ENCODE measurements around the gene PACS1.
A peak's percentile ranks its signal among the peaks of the same experiment; 100 is the strongest.

The PACS1 gene

DNA sequence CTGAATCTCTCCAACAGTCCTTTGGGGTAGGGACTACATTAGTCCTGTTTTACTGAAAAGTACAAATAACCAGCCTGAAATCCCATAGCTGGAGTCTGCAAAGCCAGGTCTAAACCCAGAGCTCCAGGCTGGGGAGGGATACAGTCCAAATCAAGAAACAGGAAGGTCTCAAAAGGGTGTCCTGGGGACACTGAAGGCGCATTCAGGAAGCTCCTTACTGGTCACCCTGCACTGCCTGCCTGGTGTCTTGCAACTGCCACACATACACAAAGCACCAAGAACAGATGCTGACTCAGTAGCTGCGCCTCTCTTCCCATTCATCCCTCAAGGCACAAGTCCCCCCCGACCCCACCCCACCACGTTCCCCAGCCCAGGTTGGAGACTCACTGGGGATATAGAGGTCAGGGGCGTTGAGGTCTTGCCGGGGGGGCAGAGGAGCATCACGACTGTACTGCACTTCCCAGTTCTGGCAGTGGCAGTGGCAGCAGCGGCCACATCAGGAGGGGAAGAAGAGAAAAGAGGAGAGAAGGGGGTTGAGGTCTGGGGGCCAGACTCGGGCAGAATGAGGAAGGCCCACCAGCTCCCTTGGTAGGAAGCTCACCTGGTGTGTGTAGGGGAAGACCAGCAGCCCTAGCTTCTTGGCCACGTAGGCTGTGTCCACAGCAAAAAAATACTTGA, 217.3 kb downstream of the PACS1 start:
- peaks cover 45% of the 10 kb centered on the region for H3K4me1 Mint-ChIP-seq (ENCODE audit: low read depth)
- no peak for DNase-seq
- H3K27ac Mint-ChIP-seq, result peak overlapping the region; percentile 77

DNA sequence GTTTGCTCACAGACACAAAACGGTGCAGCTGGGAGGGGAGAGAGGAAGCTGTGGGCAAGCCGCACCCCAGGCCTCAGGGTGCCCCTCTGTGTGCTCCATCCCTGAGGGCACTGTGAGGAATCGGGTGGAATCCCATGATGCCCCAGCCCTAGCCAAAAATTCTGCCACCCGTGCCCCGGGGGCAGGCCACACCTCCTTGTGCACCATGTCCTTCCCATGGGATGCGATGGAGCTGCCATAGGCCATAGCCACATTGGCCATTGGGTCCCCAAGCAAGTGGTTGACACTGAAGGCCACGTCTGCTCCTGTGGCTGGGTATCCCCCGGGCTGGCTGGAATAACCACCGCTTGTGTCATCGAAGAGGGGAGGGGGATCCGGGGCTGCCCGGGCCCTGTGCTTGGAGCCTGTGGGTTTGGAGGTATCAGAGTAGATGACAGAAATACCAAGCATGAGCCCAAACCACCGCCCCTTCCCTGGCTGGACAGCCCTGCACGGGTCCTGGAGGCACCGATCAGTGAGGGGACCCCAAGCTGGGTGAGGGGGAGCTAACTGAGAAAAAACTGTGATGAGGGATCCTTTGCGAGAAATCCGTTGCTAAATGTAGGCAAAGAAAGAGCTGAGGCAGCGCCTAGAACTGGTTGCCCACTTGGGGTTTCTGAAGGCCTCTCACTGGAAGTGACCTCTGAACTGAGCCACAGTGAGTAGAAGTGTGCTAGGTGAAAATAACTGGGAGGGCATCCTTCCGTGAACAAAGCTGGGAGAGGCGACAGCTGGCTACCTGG, 218.0 kb downstream of the PACS1 start:
- no peaks in the 10 kb centered on the region for H3K9me3 Mint-ChIP-seq
- no peak for DNase-seq
- peak overlapping the region; percentile 92 for H3K27ac Mint-ChIP-seq
- H3K27me3 Mint-ChIP-seq, result peaks cover 16% of the 10 kb centered on the region
- H3K4me1 Mint-ChIP-seq (ENCODE audit: low read depth), result peaks cover 43% of the 10 kb centered on the region
- H3K36me3 Mint-ChIP-seq (ENCODE audit: low read depth), result peaks cover 36% of the 10 kb centered on the region
- H3K4me3 Mint-ChIP-seq, result peak overlapping the region; percentile 93

More for the DNA sequence above, 217.3 kb downstream of the PACS1 start:
- peak overlapping the region; percentile 93 for H3K4me3 Mint-ChIP-seq
- H3K9me3 Mint-ChIP-seq, result no peaks in the 10 kb centered on the region
- peaks cover 8% of the 10 kb centered on the region for H3K27me3 Mint-ChIP-seq
- H3K36me3 Mint-ChIP-seq (ENCODE audit: low read depth), result peaks cover 40% of the 10 kb centered on the region

GRCh38 chr11:66288671-66289547, 218.8 kb downstream of the PACS1 start, which contains the start of gene YIF1A:
TSS of gene YIF1A (minus strand) at chr11:66289143. CDS start at chr11:66288985, 158 bp downstream.
- Mint-ChIP-seq H3K27ac (peak within 1 kb of the TSS; percentile 95), H3K36me3 (ENCODE audit: low read depth) (peaks cover 33% of the 10 kb centered on the region), H3K4me1 (ENCODE audit: low read depth) (peaks cover 40% of the 10 kb centered on the region), H3K4me3 (peak within 1 kb of the TSS; percentile 93), H3K9me3 (no peaks in the 10 kb centered on the region), H3K27me3 (peaks cover 22% of the 10 kb centered on the region)
- DNase-seq, result peak; percentile 96

DNA sequence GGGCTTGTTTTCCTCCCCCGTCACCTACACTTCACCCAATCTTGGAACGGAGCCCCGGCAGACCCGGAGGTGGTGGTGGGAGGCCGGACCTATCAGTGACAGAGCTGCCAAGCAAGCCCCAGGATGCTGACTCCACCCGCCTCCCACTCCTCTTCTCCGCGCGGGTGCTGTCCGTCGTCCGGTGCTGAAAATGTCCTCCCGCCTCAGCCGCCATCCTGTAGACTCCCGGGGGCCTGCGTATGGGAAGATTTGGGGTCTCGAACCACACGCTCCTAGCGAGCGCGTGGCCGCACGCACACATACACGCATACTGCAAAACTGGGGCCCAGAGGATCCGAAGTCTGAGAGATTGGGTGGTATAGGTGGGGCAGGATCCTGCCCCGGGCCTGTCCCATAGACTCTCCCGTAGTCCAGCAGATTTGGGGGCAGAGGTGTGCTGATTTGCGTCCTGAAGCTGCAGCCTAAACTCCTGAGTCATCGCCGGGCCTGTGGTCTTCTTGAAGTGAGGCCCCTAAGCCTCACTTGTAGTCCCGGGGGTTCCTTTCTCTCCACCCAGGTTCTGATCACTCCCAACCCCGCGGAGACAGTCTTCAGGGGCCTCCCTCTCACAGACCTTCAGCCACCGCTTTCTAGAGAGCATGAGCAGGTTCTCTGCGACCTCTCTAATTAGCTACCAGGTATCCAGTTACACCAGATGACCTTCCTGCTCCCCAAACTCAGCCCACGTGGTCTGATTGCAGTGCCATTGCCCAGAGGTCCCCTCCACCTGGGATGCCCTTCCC, 219.7 kb downstream of the PACS1 start:
- DNase-seq, result no peak
- H3K27ac Mint-ChIP-seq, result peak overlapping the region; percentile 95
- peaks cover 25% of the 10 kb centered on the region for H3K36me3 Mint-ChIP-seq (ENCODE audit: low read depth)
- peaks cover 40% of the 10 kb centered on the region for H3K4me1 Mint-ChIP-seq (ENCODE audit: low read depth)
- peak overlapping the region; percentile 93 for H3K4me3 Mint-ChIP-seq
- H3K27me3 Mint-ChIP-seq, result peaks cover 22% of the 10 kb centered on the region
- no peaks in the 10 kb centered on the region for H3K9me3 Mint-ChIP-seq

GRCh38 chr11:66290330-66290621, 220.2 kb downstream of the PACS1 start:
- Mint-ChIP-seq H3K27ac (no peak overlapping the region), H3K36me3 (ENCODE audit: low read depth) (peaks cover 20% of the 10 kb centered on the region), H3K27me3 (peaks cover 22% of the 10 kb centered on the region), H3K4me1 (ENCODE audit: low read depth) (peaks cover 40% of the 10 kb centered on the region), H3K9me3 (no peaks in the 10 kb centered on the region), H3K4me3 (peak overlapping the region; percentile 93)
- DNase-seq, result no peak

DNA sequence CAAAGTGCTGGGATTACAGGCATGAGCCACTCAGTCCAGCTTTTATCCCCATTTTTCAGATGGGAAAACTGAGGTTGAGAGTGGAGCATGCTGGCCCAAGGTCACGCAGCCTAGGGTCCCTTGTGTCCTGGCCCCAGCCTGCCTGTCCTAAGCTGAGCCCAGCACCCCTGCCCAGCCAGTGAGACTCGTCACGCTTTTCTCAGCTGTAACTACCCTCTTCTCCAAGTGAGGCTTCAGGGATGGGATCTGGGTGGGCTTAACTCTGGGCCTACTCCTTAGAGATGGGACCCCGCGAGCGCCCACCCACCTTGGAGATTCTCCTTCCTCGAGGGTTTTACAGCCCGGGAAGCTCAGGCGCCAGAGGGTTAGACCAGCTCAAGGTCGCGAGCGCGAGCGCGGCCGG, 221.2 kb downstream of the PACS1 start:
- Mint-ChIP-seq H3K27me3 (peaks cover 25% of the 10 kb centered on the region), H3K9me3 (no peaks in the 10 kb centered on the region), H3K4me1 (ENCODE audit: low read depth) (peaks cover 38% of the 10 kb centered on the region), H3K27ac (no peak overlapping the region), H3K36me3 (ENCODE audit: low read depth) (peaks cover 14% of the 10 kb centered on the region), H3K4me3 (peak overlapping the region; percentile 15)
- DNase-seq, result no peak

DNA sequence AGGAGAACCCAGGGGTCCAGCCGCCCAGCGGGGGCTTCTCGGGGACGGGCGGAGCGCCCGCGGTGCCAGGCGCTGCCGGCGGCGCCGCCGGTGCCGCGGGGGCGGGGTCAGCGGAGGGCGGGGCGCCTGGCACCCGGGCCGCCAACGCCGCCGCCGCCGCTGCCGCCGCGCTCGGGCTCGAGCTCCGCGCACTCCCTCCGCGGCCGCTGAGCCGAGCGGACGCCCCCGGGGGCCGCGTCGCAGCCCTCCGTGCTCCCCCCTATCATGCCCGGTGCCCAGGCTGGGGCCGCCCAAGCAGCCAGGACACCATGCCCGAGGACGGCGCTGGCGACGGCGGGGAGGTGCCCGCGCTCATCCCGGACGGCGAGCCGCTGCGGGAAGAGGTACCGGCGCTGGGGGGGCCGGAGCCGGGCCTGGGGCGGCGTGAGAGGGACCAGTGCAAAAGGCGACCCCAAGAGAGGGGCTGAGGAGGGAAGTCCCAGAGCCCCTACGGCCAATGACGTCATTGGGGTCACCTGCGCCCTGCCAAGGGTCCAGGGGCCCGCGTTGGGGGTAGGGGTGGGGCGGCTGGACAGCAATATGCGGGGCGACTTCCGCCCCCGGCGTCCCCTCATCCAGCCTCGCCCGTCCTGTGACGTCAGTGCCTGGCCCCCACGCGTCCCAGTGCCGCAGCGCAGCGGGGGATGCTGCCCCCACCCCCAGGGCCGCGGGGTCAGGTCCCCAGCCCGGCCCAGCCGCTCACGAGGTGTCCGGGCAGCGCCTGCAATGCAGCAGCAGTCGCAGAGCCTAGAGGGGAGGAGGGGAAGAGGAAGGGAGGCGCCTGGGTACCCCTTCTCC, 221.9 kb downstream of the PACS1 start, which contains the start of gene TMEM151A:
TMEM151A (plus strand) TSS at position 189 of the 837 bp plus-strand sequence; CDS start at position 309, 120 bp downstream.
- H3K27ac Mint-ChIP-seq, result peak within 1 kb of the TSS; percentile 67
- peaks cover 26% of the 10 kb centered on the region for H3K27me3 Mint-ChIP-seq
- peaks cover 33% of the 10 kb centered on the region for H3K4me1 Mint-ChIP-seq (ENCODE audit: low read depth)
- peaks cover 8% of the 10 kb centered on the region for H3K36me3 Mint-ChIP-seq (ENCODE audit: low read depth)
- no peaks in the 10 kb centered on the region for H3K9me3 Mint-ChIP-seq
- peak within 1 kb of the TSS; percentile 93 for H3K4me3 Mint-ChIP-seq
- peak; percentile 55 for DNase-seq

DNA sequence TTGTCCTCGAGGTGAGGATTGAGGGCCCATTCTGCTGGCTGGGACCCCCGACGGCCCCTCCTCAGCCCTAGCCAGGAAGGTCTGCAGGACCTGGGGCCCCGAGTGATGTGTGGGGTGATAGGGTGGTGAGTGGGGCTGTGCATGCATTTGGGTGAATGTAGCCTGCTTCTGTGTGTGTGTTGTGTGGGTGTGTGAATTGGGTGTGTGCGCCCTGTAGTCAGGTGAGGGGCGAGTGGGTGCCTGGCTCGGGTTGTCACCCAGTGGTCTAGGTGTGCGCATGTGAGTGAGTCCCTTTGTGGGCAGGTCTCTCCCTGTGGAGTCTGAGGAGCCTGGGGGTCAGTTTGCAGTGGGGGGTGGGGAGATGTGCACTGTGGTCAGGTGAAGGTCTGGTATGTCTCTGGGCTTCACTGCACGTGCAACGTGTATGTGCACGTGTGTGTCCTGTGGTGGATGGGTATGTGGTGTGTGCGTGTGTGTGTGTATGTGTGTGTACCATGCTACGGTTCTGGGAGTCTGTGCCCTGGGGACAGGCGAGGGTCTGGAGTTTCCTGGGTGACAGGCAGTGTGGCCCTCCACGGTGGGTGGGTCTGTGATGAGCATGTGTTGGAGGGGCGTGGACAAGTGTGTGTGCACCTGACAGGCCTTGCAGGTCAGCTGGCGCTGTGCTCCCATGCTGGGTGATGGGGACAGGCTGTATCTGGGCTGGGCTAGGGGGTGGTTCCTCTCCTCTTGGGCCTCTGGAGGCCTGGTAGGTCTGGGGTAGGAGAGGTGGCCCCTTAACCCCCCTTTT, 222.7 kb downstream of the PACS1 start:
- peak overlapping the region; percentile 54 for H3K4me3 Mint-ChIP-seq
- H3K27me3 Mint-ChIP-seq, result peaks cover 26% of the 10 kb centered on the region
- H3K36me3 Mint-ChIP-seq (ENCODE audit: low read depth), result peaks cover 5% of the 10 kb centered on the region
- H3K9me3 Mint-ChIP-seq, result no peaks in the 10 kb centered on the region
- DNase-seq, result no peak
- peaks cover 26% of the 10 kb centered on the region for H3K4me1 Mint-ChIP-seq (ENCODE audit: low read depth)
- peak overlapping the region; percentile 67 for H3K27ac Mint-ChIP-seq

DNA sequence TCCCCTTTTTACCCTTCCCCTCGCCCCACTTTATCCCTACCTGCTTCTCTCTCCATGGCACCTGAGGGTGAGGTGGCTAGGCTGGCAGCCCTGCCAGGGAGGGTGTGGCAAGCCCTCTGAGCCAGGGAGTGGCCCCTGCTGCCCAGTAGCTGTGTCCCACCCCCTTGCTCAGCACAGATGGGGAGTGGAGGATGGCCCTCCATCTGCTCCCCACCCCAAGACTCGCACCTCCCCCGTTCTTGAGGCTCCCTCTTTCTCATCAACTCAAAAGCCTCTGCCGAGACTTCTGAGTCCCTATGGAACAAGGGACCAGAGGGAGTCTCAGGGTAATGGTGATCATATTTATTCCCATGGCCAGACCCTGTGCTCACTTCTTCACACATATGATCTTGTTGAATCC, 223.3 kb downstream of the PACS1 start:
- H3K4me3 Mint-ChIP-seq, result no peak overlapping the region
- H3K9me3 Mint-ChIP-seq, result no peaks in the 10 kb centered on the region
- DNase-seq, result no peak
- H3K4me1 Mint-ChIP-seq (ENCODE audit: low read depth), result peaks cover 21% of the 10 kb centered on the region
- H3K27ac Mint-ChIP-seq, result no peak overlapping the region
- peaks cover 26% of the 10 kb centered on the region for H3K27me3 Mint-ChIP-seq
- H3K36me3 Mint-ChIP-seq (ENCODE audit: low read depth), result peaks cover 2% of the 10 kb centered on the region

GRCh38 chr11:66293777-66294625, 223.9 kb downstream of the PACS1 start:
- peaks cover 21% of the 10 kb centered on the region for H3K4me1 Mint-ChIP-seq (ENCODE audit: low read depth)
- no peak for DNase-seq
- H3K27ac Mint-ChIP-seq, result no peak overlapping the region
- H3K9me3 Mint-ChIP-seq, result no peaks in the 10 kb centered on the region
- peaks cover 26% of the 10 kb centered on the region for H3K27me3 Mint-ChIP-seq
- no peak overlapping the region for H3K4me3 Mint-ChIP-seq
- H3K36me3 Mint-ChIP-seq (ENCODE audit: low read depth), result no peaks in the 10 kb centered on the region

All from activated T-cell treated with anti-CD3 and anti-CD28 coated beads, Interleukin-2, amount 50 U/mL, for 24 hours (primary cell).